ENCODE results near the gene COQ7.

COQ7 gene

GRCh38 chr16:19067349-19068236 is at the start of gene COQ7:
Gene COQ7 (plus strand): TSS chr16:19067614. CDS start chr16:19067665, 51 bp downstream.
- peak; percentile 97 for DNase-seq (ENCODE audit: low read depth)

- no peak for DNase-seq (ENCODE audit: low read depth)
Observed at GRCh38 chr16:19020689-19021088, 46.7 kb upstream of the COQ7 start.

- DNase-seq (ENCODE audit: low read depth): no peak
Observed at GRCh38 chr16:19021747-19022146, 45.7 kb upstream of the COQ7 start.

- DNase-seq (ENCODE audit: low read depth): no peak
Observed at GRCh38 chr16:19027416-19027815, 40.0 kb upstream of the COQ7 start.

GRCh38 chr16:19029980-19030379 is 37.4 kb upstream of the COQ7 start:
- no peak for DNase-seq (ENCODE audit: low read depth)

GRCh38 chr16:19031738-19032137 is 35.7 kb upstream of the COQ7 start:
- DNase-seq (ENCODE audit: low read depth): no peak

- no peak for DNase-seq (ENCODE audit: low read depth)
Observed at GRCh38 chr16:19033761-19034160, 33.7 kb upstream of the COQ7 start.

GRCh38 chr16:19040400-19040799 is 27.0 kb upstream of the COQ7 start:
- no peak for DNase-seq (ENCODE audit: low read depth)

- DNase-seq (ENCODE audit: low read depth): no peak
Observed at GRCh38 chr16:19044769-19045168, 22.6 kb upstream of the COQ7 start.

- DNase-seq (ENCODE audit: low read depth): no peak
Observed at GRCh38 chr16:19046062-19046461, 21.4 kb upstream of the COQ7 start.

- no peak for DNase-seq (ENCODE audit: low read depth)
Observed at GRCh38 chr16:19062706-19063105, 4.7 kb upstream of the COQ7 start.

GRCh38 chr16:19066988-19067348 is 446 bp upstream of the COQ7 start:
- DNase-seq (ENCODE audit: low read depth): no peak

- no peak for DNase-seq (ENCODE audit: low read depth)
Observed at GRCh38 chr16:19068237-19068815, 912 bp downstream of the COQ7 start.

- peak; percentile 17 for DNase-seq (ENCODE audit: low read depth)
Observed at GRCh38 chr16:19071811-19072777, 4.7 kb downstream of the COQ7 start.

- no peak for DNase-seq (ENCODE audit: low read depth)
Observed at GRCh38 chr16:19073344-19073743, 5.9 kb downstream of the COQ7 start.

- DNase-seq (ENCODE audit: low read depth): no peak
Observed at GRCh38 chr16:19073863-19074262, 6.4 kb downstream of the COQ7 start.

GRCh38 chr16:19075511-19075910 is 8.1 kb downstream of the COQ7 start:
- DNase-seq (ENCODE audit: low read depth): no peak

- DNase-seq (ENCODE audit: low read depth): no peak
Observed at GRCh38 chr16:19077879-19078278, 10.5 kb downstream of the COQ7 start.

- DNase-seq (ENCODE audit: low read depth): no peak
Observed at GRCh38 chr16:19083670-19084069, 16.3 kb downstream of the COQ7 start.

- no peak for DNase-seq (ENCODE audit: low read depth)
Observed at GRCh38 chr16:19084139-19084538, 16.7 kb downstream of the COQ7 start.

- no peak for DNase-seq (ENCODE audit: low read depth)
Observed at GRCh38 chr16:19084879-19085278, 17.5 kb downstream of the COQ7 start.

GRCh38 chr16:19085679-19086200 is 18.3 kb downstream of the COQ7 start:
- DNase-seq (ENCODE audit: low read depth): no peak

All from activated T-helper 9 cell treated with anti-CD3 and anti-CD28 coated beads, Interleukin-2, amount 50 U/mL, for 16 hours (primary cell).